SJSA1 (cell line): ENCODE results near the gene LCE4A. TPM values are rescaled to one million over a fixed set of nuclear protein-coding genes. Genes with fewer than 3 reads are reported as not detected.

Source experiments
- DNase-seq, 2 experiments: peaks; one replicate each; pipeline ENCODE4 v3.0.0-alpha.2; 2015 to 2020; ENCODE audit warnings: low spot score in 2 of 2, low read depth in 1 of 2
- H3K27ac ChIP-seq: fragments of 250-450 bp; sonication (Bioruptor Pico); 2 replicates; pipeline ENCODE4 v1.5.1; 2020; ENCODE audit warnings: mild to moderate bottlenecking, moderate library complexity
- H3K27me3 ChIP-seq: fragments of 250-450 bp; sonication (Bioruptor Pico); replicated peaks from 2 replicates; pipeline ENCODE4 v1.5.1; 2020; ENCODE audit warnings: mild to moderate bottlenecking, moderate library complexity
- H3K36me3 ChIP-seq: fragments of 250-450 bp; sonication (Bioruptor Pico); 2 replicates; pipeline ENCODE4 v1.5.1; 2020; ENCODE audit warnings: mild to moderate bottlenecking
- H3K4me1 ChIP-seq: fragments of 250-450 bp; sonication (Bioruptor Pico); replicated peaks from 2 replicates; pipeline ENCODE4 v1.6.1; 2021; ENCODE audit warnings: mild to moderate bottlenecking
- H3K4me3 ChIP-seq: fragments of 250-450 bp; sonication (Bioruptor Pico); 2 replicates; pipeline ENCODE4 v1.5.1; 2020; ENCODE audit warnings: mild to moderate bottlenecking
- H3K9me3 ChIP-seq: fragments of 250-450 bp; sonication (Bioruptor Pico); replicated peaks from 2 replicates; pipeline ENCODE4 v1.5.1; 2020; ENCODE audit warnings: mild to moderate bottlenecking
- total RNA-seq: library from RNA; depleted of rRNA; stranded (reverse); fragments of >200 nt; shearing (Covaris generic); gene quantifications from 2 replicates; pipeline ENCODE4 v1.2.3, GENCODE V29; 2014; rRNA removed

LCE4A gene
- total RNA-seq, 1 experiment from 2014 or later, result not detected

- Histone ChIP-seq H3K27ac (no peak overlapping the region), H3K27me3 (no peaks in the 10 kb centered on the region), H3K36me3 (no peaks in the 10 kb centered on the region), H3K4me1 (0 out of 2 replicates have a peak, but pooled peaks cover under 1% of the 10 kb centered on the region), H3K4me3 (no peak overlapping the region), H3K9me3 (no peaks in the 10 kb centered on the region)
- DNase-seq, result no peak
Measured at GRCh38 chr1:152758636-152759035, 50.7 kb downstream of the LCE4A start.

Other genes with a start within 250 kb of the LCE4A start
- not detected in 2 replicates for gene LCE5A, start 197.4 kb upstream of the LCE4A start, total RNA-seq
- not detected in 2 replicates for gene CRCT1, start 193.7 kb upstream of the LCE4A start, total RNA-seq
- not detected in 2 replicates for gene LCE3E, start 141.4 kb upstream of the LCE4A start, total RNA-seq
- not detected in 2 replicates for gene LCE3D, start 127.6 kb upstream of the LCE4A start, total RNA-seq
- gene LCE3C, start 107.9 kb upstream of the LCE4A start, total RNA-seq, result not detected in 2 replicates
- gene LCE3B, start 94.3 kb upstream of the LCE4A start, total RNA-seq, result not detected in 2 replicates
- gene LCE3A, start 85.1 kb upstream of the LCE4A start, total RNA-seq, result not detected in 2 replicates
- gene LCE2D, start 44.8 kb upstream of the LCE4A start, total RNA-seq, result not detected in 2 replicates
- gene LCE2C, start 32.9 kb upstream of the LCE4A start, total RNA-seq, result not detected in 2 replicates
- gene LCE2B, start 22.0 kb upstream of the LCE4A start, total RNA-seq, result not detected in 2 replicates
- gene LCE2A, start 9.8 kb upstream of the LCE4A start, total RNA-seq, result not detected in 2 replicates
- not detected in 2 replicates for gene KPRP, start 49.9 kb downstream of the LCE4A start, total RNA-seq
- not detected in 2 replicates for gene LCE1F, start 67.0 kb downstream of the LCE4A start, total RNA-seq
- gene LCE1E, start 78.1 kb downstream of the LCE4A start, total RNA-seq, result not detected in 2 replicates
- not detected in 2 replicates for gene LCE1D, start 88.6 kb downstream of the LCE4A start, total RNA-seq
- not detected in 2 replicates for gene LCE1C, start 98.5 kb downstream of the LCE4A start, total RNA-seq
- gene LCE1B, start 103.8 kb downstream of the LCE4A start, total RNA-seq, result not detected in 2 replicates
- not detected in 2 replicates for gene LCE1A, start 119.3 kb downstream of the LCE4A start, total RNA-seq
- not detected in 2 replicates for gene LCE6A, start 134.7 kb downstream of the LCE4A start, total RNA-seq
- not detected in 2 replicates for gene LCE7A, start 151.8 kb downstream of the LCE4A start, total RNA-seq
- not detected in 2 replicates for gene SMCP, start 170.2 kb downstream of the LCE4A start, total RNA-seq
- gene IVL, start 200.4 kb downstream of the LCE4A start, total RNA-seq, result not detected in 2 replicates
- gene SPRR5, start 239.0 kb downstream of the LCE4A start, total RNA-seq, result not detected in 2 replicates